Liver (tissue), 9 donors: ENCODE results near the gene APOOL. TPM values are rescaled to one million over a fixed set of nuclear protein-coding genes. Genes with fewer than 3 reads are reported as not detected.

Source experiments
- DNase-seq: peaks from one replicate; pipeline ENCODE4 v3.0.0-alpha.2; 2017; ENCODE audit warnings: low spot score
- H3K27ac ChIP-seq, 2 donors: one replicate each; pipeline ENCODE4 v1.7.0; 2013; ENCODE audit warnings: inconsistent platforms in 2 of 2, low read length in 2 of 2, control low read depth in 1 of 2, low read depth in 1 of 2, mild to moderate bottlenecking in 1 of 2
- H3K27me3 ChIP-seq, 4 donors: one replicate each; pipeline versions ENCODE4 v1.6.1 to v1.7.0; 2013; ENCODE audit warnings: low read length in 3 of 4, inconsistent platforms in 1 of 4, mild to moderate bottlenecking in 1 of 4, moderate library complexity in 1 of 4; ENCODE audit not compliant: control insufficient read depth in 4 of 4, insufficient read depth in 4 of 4
- H3K36me3 ChIP-seq, 4 donors: one replicate each; pipeline versions ENCODE4 v1.6.1 to v1.7.0; 2013; ENCODE audit warnings: low read length in 3 of 4, mild to moderate bottlenecking in 3 of 4, low read depth in 1 of 4, moderate library complexity in 1 of 4; ENCODE audit not compliant: control insufficient read depth in 4 of 4, insufficient read depth in 3 of 4
- H3K4me1 ChIP-seq, 4 donors: one replicate each; pipeline versions ENCODE4 v1.6.1 to v1.7.0; 2013; ENCODE audit warnings: low read length in 3 of 4, mild to moderate bottlenecking in 3 of 4, moderate library complexity in 1 of 4; ENCODE audit not compliant: control insufficient read depth in 4 of 4, insufficient read depth in 4 of 4
- H3K4me3 ChIP-seq, 3 donors: one replicate each; pipeline versions ENCODE4 v1.6.1 to v1.7.0; 2013; ENCODE audit warnings: low read length in 3 of 3, control low read depth in 1 of 3, low read depth in 1 of 3, mild to moderate bottlenecking in 1 of 3
- H3K9ac ChIP-seq, 2 donors: one replicate each; pipeline ENCODE4 v1.7.0; 2013; ENCODE audit warnings: low read length in 2 of 2, mild to moderate bottlenecking in 2 of 2, moderate library complexity in 2 of 2, control low read depth in 1 of 2, low read depth in 1 of 2
- H3K9me3 ChIP-seq, 4 donors: one replicate each; pipeline versions ENCODE4 v1.6.1 to v1.7.0; 2013; ENCODE audit warnings: low read length in 3 of 4; ENCODE audit not compliant: control insufficient read depth in 4 of 4
- ATF3 ChIP-seq: IDR thresholded peaks from 2 replicates; pipeline ENCODE4 v1.6.1; 2016; ENCODE audit warnings: antibody characterized with exemption
- CTCF ChIP-seq: fragments of 150-350 bp; IDR thresholded peaks from 2 replicates; pipeline ENCODE4 v1.5.1; 2017; ENCODE audit warnings: improper control_type of control experiment, low read depth, low read length; ENCODE audit not compliant: missing input control
- EGR1 ChIP-seq, 2 donors: IDR thresholded peaks; 2 replicates each; pipeline ENCODE4 v1.6.1; 2016 to 2018; ENCODE audit warnings: antibody characterized with exemption in 2 of 2, low read depth in 2 of 2
- FOXA1 ChIP-seq: IDR thresholded peaks from 2 replicates; pipeline ENCODE4 v1.6.1; 2016; ENCODE audit warnings: antibody characterized with exemption
- FOXA2 ChIP-seq: IDR thresholded peaks from 2 replicates; pipeline ENCODE4 v1.6.1; 2016; ENCODE audit warnings: antibody characterized with exemption
- GABPA ChIP-seq, 2 donors: IDR thresholded peaks in 1 of 2; conservative IDR thresholded peaks in 1 of 2; 2 replicates each; pipeline ENCODE4 v1.6.1; 2016; ENCODE audit warnings: antibody characterized with exemption in 2 of 2, mild to moderate bottlenecking in 1 of 2, moderate library complexity in 1 of 2
- HNF4A ChIP-seq, 2 donors: conservative IDR thresholded peaks; 2 replicates each; pipeline ENCODE4 v1.6.1; 2016; ENCODE audit warnings: antibody characterized with exemption in 2 of 2, mild to moderate bottlenecking in 2 of 2
- HNF4G ChIP-seq: IDR thresholded peaks from 2 replicates; pipeline ENCODE4 v1.6.1; 2016; ENCODE audit warnings: antibody characterized with exemption
- MAX ChIP-seq: IDR thresholded peaks from 2 replicates; pipeline ENCODE4 v1.6.1; 2016; ENCODE audit warnings: antibody characterized with exemption
- NR2F2 ChIP-seq: IDR thresholded peaks from 2 replicates; pipeline ENCODE4 v1.6.1; 2016; ENCODE audit warnings: antibody characterized with exemption
- RAD21 ChIP-seq, 2 donors: IDR thresholded peaks; 2 replicates each; pipeline ENCODE4 v1.6.1; 2016; ENCODE audit warnings: antibody characterized with exemption in 2 of 2, mild to moderate bottlenecking in 2 of 2
- REST ChIP-seq: IDR thresholded peaks from 2 replicates; pipeline ENCODE4 v1.6.1; 2016; ENCODE audit warnings: antibody characterized with exemption, mild to moderate bottlenecking
- SP1 ChIP-seq: IDR thresholded peaks from 2 replicates; pipeline ENCODE4 v1.6.1; 2018; ENCODE audit warnings: antibody characterized with exemption, mild to moderate bottlenecking
- TAF1 ChIP-seq: conservative IDR thresholded peaks from 2 replicates; pipeline ENCODE4 v1.6.1; 2016; ENCODE audit warnings: antibody characterized with exemption, mild to moderate bottlenecking
- YY1 ChIP-seq: IDR thresholded peaks from 2 replicates; pipeline ENCODE4 v1.6.1; 2016; ENCODE audit warnings: antibody characterized with exemption, mild to moderate bottlenecking
- WGBS: extraction: QIAGEN DNeasy Blood & Tissue Kit; methylation state at CpG from one replicate; pipeline ENCODE4 v1.1.7; 2013; 5-methylcytosine and 5-hydroxymethylcytosine counted together
- polyA plus RNA-seq, 2 donors: library from polyadenylated mRNA; stranded (reverse) in 1 of 2; unstranded in 1 of 2; fragments of 200-250 nt in 1 of 2; fragments of >200 nt in 1 of 2; fragmentation: Nextera tagmentation in 1 of 2; extraction: Ambion mirVana in 1 of 2; gene quantifications; one replicate each; pipeline versions ENCODE4 v1.2.1 to v1.2.3, GENCODE V29; 2013 to 2015
- total RNA-seq, 2 donors: library from RNA; depleted of rRNA; stranded (reverse); fragments of >200 nt; gene quantifications; one replicate each; pipeline ENCODE4 v1.2.3, GENCODE V29; 2014
- TF ChIP-seq, protein P1 (sequence below): IDR thresholded peaks from 2 replicates; pipeline ENCODE4 v1.6.1; 2016; ENCODE audit warnings: antibody characterized with exemption
- donor health status: healthy.
- donor health status: healthy.
- donor health status: healthy.
- donor health status: healthy.
- donor health status: healthy.

APOOL gene
- total and polyA plus RNA-seq, 4 donors: 7.5 to 12.1 (median 10.7) TPM

GRCh38 chrX:85115252-85115651 lies 111.6 kb downstream of the APOOL start:
- 19% methylated on average over 1 of the region's 1 CpG for WGBS
- Histone ChIP-seq H3K36me3 (no peaks in the 10 kb centered on the region), H3K27ac (no peak overlapping the region), H3K4me3 (no peak overlapping the region), H3K4me1 (no peaks in the 10 kb centered on the region), H3K27me3 (peaks cover 0 to 6% (median 0%) of the 10 kb centered on the region in 4 donors), H3K9ac (no peak overlapping the region), H3K9me3 (no peaks in the 10 kb centered on the region)
- TF ChIP-seq YY1 (no peak), HNF4G (no peak), TAF1 (no peak), RAD21 (IDR thresholded peaks at IDR 0.05) (no peak)
- no peak for DNase-seq

GRCh38 chrX:85136409-85136808 lies 132.7 kb downstream of the APOOL start:
- TF ChIP-seq YY1: no peak
- TF ChIP-seq RAD21 (IDR thresholded peaks at IDR 0.05): no peak
- no peak for TF ChIP-seq SP1
- no peak for TF ChIP-seq MAX
- H3K4me3 ChIP-seq: no peak overlapping the region
- no peak overlapping the region for H3K9ac ChIP-seq
- no peaks in the 10 kb centered on the region for H3K27me3 ChIP-seq
- no peaks in the 10 kb centered on the region for H3K36me3 ChIP-seq
- H3K4me1 ChIP-seq: no peaks in the 10 kb centered on the region
- no peaks in the 10 kb centered on the region for H3K9me3 ChIP-seq
- DNase-seq: no peak
- H3K27ac ChIP-seq: no peak overlapping the region

DNA sequence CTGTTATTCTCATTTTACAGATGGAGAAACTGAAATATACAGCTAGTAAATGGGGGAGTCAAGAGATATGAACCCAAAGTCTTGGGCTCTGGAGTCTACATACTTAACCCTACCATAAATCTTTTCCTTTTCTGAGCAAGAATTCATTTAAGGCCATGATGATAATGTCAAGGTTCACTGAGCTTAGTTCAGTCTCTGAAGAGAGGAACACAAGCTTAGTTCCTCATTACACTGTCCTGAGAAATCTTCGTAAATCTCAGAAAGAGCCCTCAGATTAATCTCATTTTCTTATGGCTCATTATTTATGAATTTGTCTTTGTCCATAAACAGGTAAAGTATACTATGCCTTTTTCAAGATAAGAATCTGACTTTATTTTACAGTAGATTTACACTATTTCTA lies 135.7 kb downstream of the APOOL start:
- no peaks in the 10 kb centered on the region for H3K27me3 ChIP-seq
- DNase-seq: no peak
- no peaks in the 10 kb centered on the region for H3K36me3 ChIP-seq
- no peak for TF ChIP-seq HNF4A (conservative IDR thresholded peaks at IDR 0.05)
- no peak for TF ChIP-seq YY1
- no peak for TF ChIP-seq TAF1
- no peak for TF ChIP-seq NR2F2
- no peak for TF ChIP-seq GABPA (IDR thresholded peaks at IDR 0.05 in 1 of 2, conservative IDR thresholded peaks at IDR 0.05 in 1 of 2)
- no peak for TF ChIP-seq FOXA2
- TF ChIP-seq REST: no peak
- TF ChIP-seq SP1: no peak
- no peak for TF ChIP-seq HNF4G
- no peak for TF ChIP-seq ATF3
- TF ChIP-seq, protein P1, sequence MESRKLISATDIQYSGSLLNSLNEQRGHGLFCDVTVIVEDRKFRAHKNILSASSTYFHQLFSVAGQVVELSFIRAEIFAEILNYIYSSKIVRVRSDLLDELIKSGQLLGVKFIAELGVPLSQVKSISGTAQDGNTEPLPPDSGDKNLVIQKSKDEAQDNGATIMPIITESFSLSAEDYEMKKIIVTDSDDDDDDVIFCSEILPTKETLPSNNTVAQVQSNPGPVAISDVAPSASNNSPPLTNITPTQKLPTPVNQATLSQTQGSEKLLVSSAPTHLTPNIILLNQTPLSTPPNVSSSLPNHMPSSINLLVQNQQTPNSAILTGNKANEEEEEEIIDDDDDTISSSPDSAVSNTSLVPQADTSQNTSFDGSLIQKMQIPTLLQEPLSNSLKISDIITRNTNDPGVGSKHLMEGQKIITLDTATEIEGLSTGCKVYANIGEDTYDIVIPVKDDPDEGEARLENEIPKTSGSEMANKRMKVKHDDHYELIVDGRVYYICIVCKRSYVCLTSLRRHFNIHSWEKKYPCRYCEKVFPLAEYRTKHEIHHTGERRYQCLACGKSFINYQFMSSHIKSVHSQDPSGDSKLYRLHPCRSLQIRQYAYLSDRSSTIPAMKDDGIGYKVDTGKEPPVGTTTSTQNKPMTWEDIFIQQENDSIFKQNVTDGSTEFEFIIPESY: no peak
- TF ChIP-seq CTCF: no peak
- no peak for TF ChIP-seq FOXA1
- no peak for TF ChIP-seq EGR1 (IDR thresholded peaks at IDR 0.05; ENCODE audit: low read depth in 2 of 2)
- no peak for TF ChIP-seq MAX
- TF ChIP-seq RAD21 (IDR thresholded peaks at IDR 0.05): no peak
- 96% methylated on average over 1 of the region's 1 CpG for WGBS
- no peak overlapping the region for H3K27ac ChIP-seq
- no peaks in the 10 kb centered on the region for H3K9me3 ChIP-seq
- no peak overlapping the region for H3K4me3 ChIP-seq
- H3K4me1 ChIP-seq: no peaks in the 10 kb centered on the region
- no peak overlapping the region for H3K9ac ChIP-seq
